ENCODE results near the gene PLB1. TPM values are rescaled to one million over a fixed set of nuclear protein-coding genes. Genes with fewer than 3 reads are reported as not detected.

The PLB1 gene
- polyA plus RNA-seq, 1 experiment: 1.4 TPM

DNA sequence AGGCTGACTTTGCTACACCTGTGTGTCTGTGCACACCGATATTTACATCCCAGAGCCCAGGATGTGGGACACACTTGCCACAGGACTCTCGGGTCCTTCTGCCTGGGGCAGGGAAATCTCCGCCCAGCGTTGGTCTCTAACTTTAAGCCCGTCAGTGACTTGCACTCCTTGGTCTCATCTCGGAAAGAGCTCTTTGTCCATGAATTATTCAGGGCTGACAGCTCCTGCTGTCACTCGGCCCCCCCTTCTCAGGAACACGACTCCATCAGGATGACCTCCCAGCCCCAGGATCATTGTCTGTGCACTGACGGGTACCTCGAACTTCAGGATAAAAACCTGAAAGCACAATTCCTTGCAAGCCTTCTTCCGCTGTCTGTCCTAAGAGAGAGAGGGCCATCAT, 26.6 kb downstream of the PLB1 start:
- CTCF ChIA-PET: no interaction called here

GRCh38 chr2:28523902-28524301, 28.0 kb downstream of the PLB1 start:
- POLR2A ChIA-PET: no interaction called here
- CTCF ChIA-PET: no interaction called here
- H3K4me3 ChIP-seq (ENCODE audit: low read depth, low read length): no peak overlapping the region
- no peak overlapping the region for H3K27ac ChIP-seq (ENCODE audit: low read depth, low read length)
- no peak for DNase-seq (ENCODE audit: low read depth, low spot score)
- TF ChIP-seq CTCF (IDR thresholded peaks at IDR 0.05; ENCODE audit: low read depth, low read length): no peak
- no peaks in the 10 kb centered on the region for H3K9me3 ChIP-seq (ENCODE audit: control insufficient read depth, insufficient read depth, low read length)
- H3K27me3 ChIP-seq (ENCODE audit: control insufficient read depth, insufficient read depth, low read length): peaks cover 68% of the 10 kb centered on the region

More for the DNA sequence above, 26.6 kb downstream of the PLB1 start:
- POLR2A ChIA-PET: no interaction called here
- Histone ChIP-seq H3K27ac (ENCODE audit: low read depth, low read length) (no peak overlapping the region), H3K4me3 (ENCODE audit: low read depth, low read length) (no peak overlapping the region), H3K9me3 (ENCODE audit: control insufficient read depth, insufficient read depth, low read length) (no peaks in the 10 kb centered on the region), H3K27me3 (ENCODE audit: control insufficient read depth, insufficient read depth, low read length) (peaks cover 77% of the 10 kb centered on the region)
- no peak for DNase-seq (ENCODE audit: low read depth, low spot score)
- TF ChIP-seq CTCF (IDR thresholded peaks at IDR 0.05; ENCODE audit: low read depth, low read length): no peak

- Histone ChIP-seq H3K27ac (ENCODE audit: low read depth, low read length) (no peak overlapping the region), H3K27me3 (ENCODE audit: control insufficient read depth, insufficient read depth, low read length) (peaks cover 65% of the 10 kb centered on the region), H3K9me3 (ENCODE audit: control insufficient read depth, insufficient read depth, low read length) (no peaks in the 10 kb centered on the region), H3K4me3 (ENCODE audit: low read depth, low read length) (no peak overlapping the region)
- DNase-seq (ENCODE audit: low read depth, low spot score): no peak
- ChIA-PET CTCF (no interaction called here), POLR2A (no interaction called here)
- no peak for TF ChIP-seq CTCF (IDR thresholded peaks at IDR 0.05; ENCODE audit: low read depth, low read length)
Observed at GRCh38 chr2:28525481-28525880, 29.6 kb downstream of the PLB1 start.

DNA sequence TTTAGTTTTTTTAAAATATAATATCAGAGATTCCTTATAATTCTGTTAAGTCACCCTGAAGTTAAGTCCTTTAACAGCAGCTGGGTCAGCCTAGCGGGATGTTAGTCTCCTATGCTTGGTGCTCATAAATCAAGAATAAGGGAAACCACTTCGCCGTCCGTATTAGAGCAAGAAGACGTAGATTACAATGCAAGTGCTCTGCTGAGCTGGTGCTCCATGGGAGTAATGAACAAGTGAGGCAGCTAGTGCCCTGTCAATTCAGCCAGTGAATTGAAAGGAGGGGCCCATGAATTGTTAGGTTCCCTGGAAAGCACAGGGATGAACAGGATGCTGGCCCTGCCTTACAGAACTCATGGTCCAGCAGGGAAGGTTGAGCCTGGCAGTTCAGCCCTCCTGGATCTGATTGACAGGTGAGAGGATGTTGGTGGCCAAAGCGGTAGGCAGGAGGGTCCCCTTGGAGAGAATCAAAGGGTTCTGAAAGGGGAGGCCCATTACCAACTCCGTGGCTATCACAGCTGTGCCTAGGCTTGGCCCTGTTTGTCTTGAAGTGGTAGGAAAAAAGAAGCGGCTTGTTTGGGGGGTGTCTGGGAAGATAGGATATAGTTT, 30.8 kb downstream of the PLB1 start:
- POLR2A ChIA-PET: no interaction called here
- CTCF ChIA-PET: interaction anchor here (1.1 kb wide), 1 partner anchor 74 kb away, joined by 3 read pairs; no protein-coding TSS in a partner anchor
- Histone ChIP-seq H3K4me3 (ENCODE audit: low read depth, low read length) (no peak overlapping the region), H3K9me3 (ENCODE audit: control insufficient read depth, insufficient read depth, low read length) (no peaks in the 10 kb centered on the region), H3K27ac (ENCODE audit: low read depth, low read length) (no peak overlapping the region), H3K27me3 (ENCODE audit: control insufficient read depth, insufficient read depth, low read length) (peaks cover 53% of the 10 kb centered on the region)
- DNase-seq (ENCODE audit: low read depth, low spot score): no peak
- TF ChIP-seq CTCF (IDR thresholded peaks at IDR 0.05; ENCODE audit: low read depth, low read length): no peak

- Histone ChIP-seq H3K27ac (ENCODE audit: low read depth, low read length) (no peak overlapping the region), H3K27me3 (ENCODE audit: control insufficient read depth, insufficient read depth, low read length) (peaks cover 51% of the 10 kb centered on the region), H3K4me3 (ENCODE audit: low read depth, low read length) (no peak overlapping the region), H3K9me3 (ENCODE audit: control insufficient read depth, insufficient read depth, low read length) (no peaks in the 10 kb centered on the region)
- no peak for DNase-seq (ENCODE audit: low read depth, low spot score)
- ChIA-PET POLR2A (no interaction called here), CTCF (interaction anchor here (1.1 kb wide), 1 partner anchor 74 kb away, joined by 3 read pairs; no protein-coding TSS in a partner anchor)
- TF ChIP-seq CTCF (IDR thresholded peaks at IDR 0.05; ENCODE audit: low read depth, low read length): no peak
Observed at GRCh38 chr2:28527196-28527595, 31.3 kb downstream of the PLB1 start.
